Neural cell (in vitro differentiated cells): Measurements from ENCODE around the gene CEP78. TPM values are rescaled to one million over a fixed set of nuclear protein-coding genes. Genes with fewer than 3 reads are reported as not detected.

Source experiments
- H2AFZ ChIP-seq: fragments of 200-600, 300-800 bp; sonication (generic), shearing (Covaris generic); 2 replicates; pipeline ENCODE4 v1.6.0; 2014; ENCODE audit warnings: low read depth, mild to moderate bottlenecking, antibody characterized with exemption, low read length, moderate library complexity
- H3F3A ChIP-seq: fragments of 200-600 bp; shearing (Covaris generic); 2 replicates; pipeline ENCODE4 v1.6.1; 2016; ENCODE audit warnings: mild to moderate bottlenecking, moderate library complexity, mixed read lengths, antibody characterized with exemption, low read length; ENCODE audit not compliant: insufficient read depth, poor library complexity, severe bottlenecking
- H3K27ac ChIP-seq: fragments of 200-600, 300-800 bp; sonication (generic), shearing (Covaris generic); 2 replicates; pipeline ENCODE4 v1.5.1; 2014; ENCODE audit warnings: mild to moderate bottlenecking, low read length, moderate library complexity
- H3K27me3 ChIP-seq: fragments of 300-800, 200-600 bp; sonication (generic), shearing (Covaris generic); 2 replicates; pipeline ENCODE4 v1.6.0; 2014; ENCODE audit warnings: mild to moderate bottlenecking, low read depth, low read length, moderate library complexity; ENCODE audit not compliant: insufficient read depth
- H3K36me3 ChIP-seq: fragments of 300-800, 200-600 bp; sonication (generic), shearing (Covaris generic); 2 replicates; pipeline ENCODE4 v1.5.1; 2014; ENCODE audit warnings: mild to moderate bottlenecking, antibody characterized with exemption, low read length, moderate library complexity; ENCODE audit not compliant: insufficient read depth
- H3K4me2 ChIP-seq: fragments of 300-800, 200-600 bp; sonication (generic), shearing (Covaris generic); 2 replicates; pipeline ENCODE4 v1.6.0; 2014; ENCODE audit warnings: mild to moderate bottlenecking, low read length
- H3K4me3 ChIP-seq: fragments of 300-800, 200-600 bp; sonication (generic), shearing (Covaris generic); 2 replicates; pipeline ENCODE4 v1.5.1; 2014; ENCODE audit warnings: mild to moderate bottlenecking, low read length, moderate library complexity
- H3K79me2 ChIP-seq: fragments of 200-600 bp; shearing (Covaris generic); replicated peaks from 2 replicates; pipeline ENCODE4 v1.6.0; 2014; ENCODE audit warnings: mild to moderate bottlenecking, low read length, moderate library complexity; ENCODE audit not compliant: insufficient read depth
- H3K9ac ChIP-seq: fragments of 300-800, 200-600 bp; sonication (generic), shearing (Covaris generic); 2 replicates; pipeline ENCODE4 v1.6.1; 2016; ENCODE audit warnings: mild to moderate bottlenecking, low read length, mixed read lengths
- H3K9me2 ChIP-seq: fragments of 200-600 bp; shearing (Covaris generic); 2 replicates; pipeline ENCODE4 v1.6.1; 2016; ENCODE audit warnings: mild to moderate bottlenecking, low read length, mixed read lengths; ENCODE audit not compliant: insufficient read depth
- H3K9me3 ChIP-seq: fragments of 200-600, 300-800 bp; sonication (generic), shearing (Covaris generic); 2 replicates; pipeline ENCODE4 v1.6.1; 2016; ENCODE audit warnings: mild to moderate bottlenecking, mixed run types, low read length, moderate library complexity, mixed read lengths
- H4K20me1 ChIP-seq: fragments of 200-600 bp; shearing (Covaris generic); 2 replicates; pipeline ENCODE4 v1.6.1; 2016; ENCODE audit warnings: mild to moderate bottlenecking, mixed run types; ENCODE audit not compliant: insufficient read depth
- EP300 ChIP-seq: fragments of 450-650 bp; conservative IDR thresholded peaks from 2 replicates; pipeline ENCODE4 v1.6.1; 2014; ENCODE audit warnings: antibody characterized with exemption, mild to moderate bottlenecking, moderate library complexity; ENCODE audit not compliant: poor library complexity, severe bottlenecking
- EZH2 ChIP-seq: fragments of 200-600, 300-800 bp; shearing (Covaris generic), sonication (generic); IDR thresholded peaks from 2 replicates; pipeline ENCODE4 v1.6.1; 2014; ENCODE audit warnings: antibody characterized with exemption, low read length, borderline replicate concordance, mild to moderate bottlenecking; ENCODE audit not compliant: insufficient read depth, poor library complexity, severe bottlenecking
- MXI1 ChIP-seq: fragments of 450-650 bp; conservative IDR thresholded peaks from 2 replicates; pipeline ENCODE4 v1.6.1; 2014; ENCODE audit warnings: antibody characterized with exemption, mild to moderate bottlenecking; ENCODE audit not compliant: poor library complexity, severe bottlenecking
- POLR2AphosphoS5 ChIP-seq: IDR thresholded peaks from 2 replicates; pipeline ENCODE4 v1.6.1; 2012
- RAD21 ChIP-seq: fragments of 450-650 bp; conservative IDR thresholded peaks from 2 replicates; pipeline ENCODE4 v1.6.1; 2014; ENCODE audit warnings: antibody characterized with exemption, mild to moderate bottlenecking, moderate library complexity
- SMC3 ChIP-seq: fragments of 450-650 bp; conservative IDR thresholded peaks from 2 replicates; pipeline ENCODE4 v1.6.1; 2014; ENCODE audit warnings: antibody characterized with exemption, mild to moderate bottlenecking, moderate library complexity; ENCODE audit not compliant: poor library complexity
- TAF1 ChIP-seq: IDR thresholded peaks from 2 replicates; pipeline ENCODE4 v1.6.1; 2012; ENCODE audit warnings: low read depth
- polyA plus RNA-seq: library from polyadenylated mRNA; depleted of rRNA; stranded (reverse); fragments of >200 nt; gene quantifications from 2 replicates; pipeline ENCODE4 v1.2.3, GENCODE V29; 2014
- TF ChIP-seq, protein P1 (sequence below): IDR thresholded peaks from 2 replicates; pipeline ENCODE4 v1.6.1; 2012; ENCODE audit warnings: borderline replicate concordance
- TF ChIP-seq, protein P2 (sequence below): fragments of 450-650 bp; IDR thresholded peaks from 2 replicates; pipeline ENCODE4 v1.5.1; 2014; ENCODE audit warnings: antibody characterized with exemption, mild to moderate bottlenecking, moderate library complexity; ENCODE audit not compliant: poor library complexity, severe bottlenecking

Gene CEP78
- polyA plus RNA-seq, 1 donor from 2014 or later = 57.8 TPM

DNA sequence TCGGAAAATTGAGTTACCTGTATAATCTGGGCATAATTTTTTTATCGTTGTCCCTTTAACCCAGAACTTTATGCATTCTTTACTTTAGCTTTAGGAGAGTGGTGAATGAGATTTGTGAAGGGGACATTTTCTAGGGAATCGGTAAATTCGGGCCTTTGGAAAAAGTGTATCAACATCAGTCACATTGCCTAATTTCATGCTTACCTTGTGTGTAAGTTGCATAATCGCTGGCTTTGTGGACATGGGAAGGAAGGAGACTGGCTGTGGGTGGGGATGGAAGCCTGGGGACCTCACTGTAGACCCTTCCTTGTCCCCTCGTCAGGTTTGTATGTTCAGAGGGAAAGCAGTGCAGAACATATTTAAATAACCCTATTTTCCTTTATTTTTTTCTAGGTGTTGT lies 64.3 kb downstream of the CEP78 start:
- no peak for TF ChIP-seq SMC3
- no peak for TF ChIP-seq POLR2AphosphoS5
- no peak for TF ChIP-seq EP300
- TF ChIP-seq, protein P1, sequence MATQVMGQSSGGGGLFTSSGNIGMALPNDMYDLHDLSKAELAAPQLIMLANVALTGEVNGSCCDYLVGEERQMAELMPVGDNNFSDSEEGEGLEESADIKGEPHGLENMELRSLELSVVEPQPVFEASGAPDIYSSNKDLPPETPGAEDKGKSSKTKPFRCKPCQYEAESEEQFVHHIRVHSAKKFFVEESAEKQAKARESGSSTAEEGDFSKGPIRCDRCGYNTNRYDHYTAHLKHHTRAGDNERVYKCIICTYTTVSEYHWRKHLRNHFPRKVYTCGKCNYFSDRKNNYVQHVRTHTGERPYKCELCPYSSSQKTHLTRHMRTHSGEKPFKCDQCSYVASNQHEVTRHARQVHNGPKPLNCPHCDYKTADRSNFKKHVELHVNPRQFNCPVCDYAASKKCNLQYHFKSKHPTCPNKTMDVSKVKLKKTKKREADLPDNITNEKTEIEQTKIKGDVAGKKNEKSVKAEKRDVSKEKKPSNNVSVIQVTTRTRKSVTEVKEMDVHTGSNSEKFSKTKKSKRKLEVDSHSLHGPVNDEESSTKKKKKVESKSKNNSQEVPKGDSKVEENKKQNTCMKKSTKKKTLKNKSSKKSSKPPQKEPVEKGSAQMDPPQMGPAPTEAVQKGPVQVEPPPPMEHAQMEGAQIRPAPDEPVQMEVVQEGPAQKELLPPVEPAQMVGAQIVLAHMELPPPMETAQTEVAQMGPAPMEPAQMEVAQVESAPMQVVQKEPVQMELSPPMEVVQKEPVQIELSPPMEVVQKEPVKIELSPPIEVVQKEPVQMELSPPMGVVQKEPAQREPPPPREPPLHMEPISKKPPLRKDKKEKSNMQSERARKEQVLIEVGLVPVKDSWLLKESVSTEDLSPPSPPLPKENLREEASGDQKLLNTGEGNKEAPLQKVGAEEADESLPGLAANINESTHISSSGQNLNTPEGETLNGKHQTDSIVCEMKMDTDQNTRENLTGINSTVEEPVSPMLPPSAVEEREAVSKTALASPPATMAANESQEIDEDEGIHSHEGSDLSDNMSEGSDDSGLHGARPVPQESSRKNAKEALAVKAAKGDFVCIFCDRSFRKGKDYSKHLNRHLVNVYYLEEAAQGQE = no peak
- TF ChIP-seq RAD21 = no peak
- Histone ChIP-seq H3K27ac (no peak overlapping the region), H3K9me2 (no peaks in the 10 kb centered on the region), H3K27me3 (no peaks in the 10 kb centered on the region), H2AFZ (no peak overlapping the region), H3K9me3 (no peaks in the 10 kb centered on the region), H3K4me2 (no peak overlapping the region), H3K36me3 (peaks cover 6% of the 10 kb centered on the region), H3K9ac (no peak overlapping the region), H3F3A (no peaks in the 10 kb centered on the region), H3K79me2 (peaks cover 31% of the 10 kb centered on the region), H3K4me3 (no peak overlapping the region), H4K20me1 (no peaks in the 10 kb centered on the region)

DNA sequence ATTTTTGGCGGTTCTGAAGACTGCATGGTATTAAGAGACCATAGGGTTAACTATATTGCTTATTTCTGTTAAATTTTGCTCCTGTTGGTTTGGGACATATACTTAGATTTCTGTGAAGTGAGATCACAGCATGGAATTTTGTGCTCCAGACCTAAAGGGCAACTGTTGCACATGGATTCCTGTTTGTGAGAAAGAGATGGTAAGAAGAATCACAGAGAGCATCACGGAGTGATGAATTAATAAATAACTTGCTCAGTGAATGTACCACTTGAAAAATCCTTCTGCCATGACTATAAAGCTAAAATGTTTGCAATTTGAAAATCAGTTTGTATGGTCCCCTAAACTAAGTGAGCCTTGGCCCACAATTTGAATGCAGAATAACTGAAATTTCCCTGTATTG lies 65.6 kb downstream of the CEP78 start:
- Histone ChIP-seq H4K20me1 (no peaks in the 10 kb centered on the region), H3F3A (no peaks in the 10 kb centered on the region), H3K9ac (no peak overlapping the region), H3K27me3 (no peaks in the 10 kb centered on the region), H2AFZ (no peak overlapping the region), H3K36me3 (peaks cover 6% of the 10 kb centered on the region), H3K9me3 (no peaks in the 10 kb centered on the region), H3K9me2 (no peaks in the 10 kb centered on the region), H3K4me3 (no peak overlapping the region), H3K4me2 (no peak overlapping the region), H3K79me2 (peaks cover 31% of the 10 kb centered on the region), H3K27ac (no peak overlapping the region)
- TF ChIP-seq POLR2AphosphoS5 (no peak), SMC3 (no peak), MXI1 (no peak), RAD21 (no peak), TAF1 (no peak), EP300 (no peak), EZH2 (no peak)
- TF ChIP-seq, protein P1 = no peak
- TF ChIP-seq, protein P2, sequence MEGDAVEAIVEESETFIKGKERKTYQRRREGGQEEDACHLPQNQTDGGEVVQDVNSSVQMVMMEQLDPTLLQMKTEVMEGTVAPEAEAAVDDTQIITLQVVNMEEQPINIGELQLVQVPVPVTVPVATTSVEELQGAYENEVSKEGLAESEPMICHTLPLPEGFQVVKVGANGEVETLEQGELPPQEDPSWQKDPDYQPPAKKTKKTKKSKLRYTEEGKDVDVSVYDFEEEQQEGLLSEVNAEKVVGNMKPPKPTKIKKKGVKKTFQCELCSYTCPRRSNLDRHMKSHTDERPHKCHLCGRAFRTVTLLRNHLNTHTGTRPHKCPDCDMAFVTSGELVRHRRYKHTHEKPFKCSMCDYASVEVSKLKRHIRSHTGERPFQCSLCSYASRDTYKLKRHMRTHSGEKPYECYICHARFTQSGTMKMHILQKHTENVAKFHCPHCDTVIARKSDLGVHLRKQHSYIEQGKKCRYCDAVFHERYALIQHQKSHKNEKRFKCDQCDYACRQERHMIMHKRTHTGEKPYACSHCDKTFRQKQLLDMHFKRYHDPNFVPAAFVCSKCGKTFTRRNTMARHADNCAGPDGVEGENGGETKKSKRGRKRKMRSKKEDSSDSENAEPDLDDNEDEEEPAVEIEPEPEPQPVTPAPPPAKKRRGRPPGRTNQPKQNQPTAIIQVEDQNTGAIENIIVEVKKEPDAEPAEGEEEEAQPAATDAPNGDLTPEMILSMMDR = no peak
